HEK293 (cell line): Measurements from ENCODE around the gene NUP54.

ENCODE experiments used
- FEZF1 ChIP-seq: fragments of 450-650 bp; formaldehyde crosslinking; IDR thresholded peaks from 2 replicates; pipeline ENCODE4 v1.5.1; 2016; ENCODE audit warnings: missing biosample characterization, missing genetic modification characterization
- HOXC10 ChIP-seq: sonication (generic); formaldehyde crosslinking; IDR thresholded peaks from 2 replicates; pipeline ENCODE4 v1.8.1; 2023; ENCODE audit warnings: mild to moderate bottlenecking, missing genetic modification reagents
- KLF9 ChIP-seq: fragments of 450-650 bp; formaldehyde crosslinking; IDR thresholded peaks from 2 replicates; pipeline ENCODE4 v1.5.1; 2016; ENCODE audit warnings: missing biosample characterization, missing genetic modification characterization, low read depth
- PRDM6 ChIP-seq: fragments of 450-650 bp; formaldehyde crosslinking; IDR thresholded peaks from 2 replicates; pipeline ENCODE4 v1.5.1; 2017; ENCODE audit warnings: missing biosample characterization, missing genetic modification characterization
- WT1 ChIP-seq: fragments of 450-650 bp; formaldehyde crosslinking; IDR thresholded peaks from 2 replicates; pipeline ENCODE4 v1.5.1; 2016; ENCODE audit warnings: missing biosample characterization, missing genetic modification characterization
- ZFP3 ChIP-seq: fragments of 450-650 bp; formaldehyde crosslinking; IDR thresholded peaks from 2 replicates; pipeline ENCODE4 v1.5.1; 2016; ENCODE audit warnings: low read depth, missing biosample characterization, missing genetic modification characterization
- ZNF10 ChIP-seq: fragments of 450-650 bp; formaldehyde crosslinking; IDR thresholded peaks from 2 replicates; pipeline ENCODE4 v1.5.1; 2017; ENCODE audit warnings: missing biosample characterization, missing genetic modification characterization
- ZNF133 ChIP-seq: fragments of 450-650 bp; formaldehyde crosslinking; IDR thresholded peaks from 2 replicates; pipeline ENCODE4 v1.5.1; 2016; ENCODE audit warnings: missing biosample characterization, missing genetic modification characterization
- ZNF146 ChIP-seq: fragments of 450-650 bp; formaldehyde crosslinking; IDR thresholded peaks from 2 replicates; pipeline ENCODE4 v1.5.1; 2016; ENCODE audit warnings: missing biosample characterization, missing genetic modification characterization
- ZNF223 ChIP-seq: fragments of 450-650 bp; formaldehyde crosslinking; IDR thresholded peaks from 2 replicates; pipeline ENCODE4 v1.5.1; 2016; ENCODE audit warnings: missing biosample characterization, missing genetic modification characterization
- ZNF239 ChIP-seq: fragments of 450-650 bp; formaldehyde crosslinking; IDR thresholded peaks from 2 replicates; pipeline ENCODE4 v1.5.1; 2016; ENCODE audit warnings: missing biosample characterization, missing genetic modification characterization
- ZNF366 ChIP-seq: fragments of 450-650 bp; formaldehyde crosslinking; conservative IDR thresholded peaks from 2 replicates; pipeline ENCODE4 v1.5.1; 2016; ENCODE audit warnings: missing biosample characterization, missing genetic modification characterization
- ZNF48 ChIP-seq: fragments of 450-650 bp; formaldehyde crosslinking; IDR thresholded peaks from 2 replicates; pipeline ENCODE4 v1.5.1; 2016; ENCODE audit warnings: missing biosample characterization, missing genetic modification characterization
- ZNF571 ChIP-seq: fragments of 450-650 bp; formaldehyde crosslinking; IDR thresholded peaks from 2 replicates; pipeline ENCODE4 v1.5.0; 2017; ENCODE audit warnings: missing biosample characterization, missing genetic modification characterization
- ZNF621 ChIP-seq: fragments of 450-650 bp; formaldehyde crosslinking; IDR thresholded peaks from 2 replicates; pipeline ENCODE4 v1.5.1; 2017; ENCODE audit warnings: missing biosample characterization, missing genetic modification characterization
- ZNF654 ChIP-seq: fragments of 450-650 bp; formaldehyde crosslinking; IDR thresholded peaks from 2 replicates; pipeline ENCODE4 v1.5.1; 2016; ENCODE audit warnings: low read depth, missing biosample characterization, missing genetic modification characterization
- ZNF843 ChIP-seq: fragments of 450-650 bp; formaldehyde crosslinking; IDR thresholded peaks from 2 replicates; pipeline ENCODE4 v1.5.1; 2016; ENCODE audit warnings: missing biosample characterization, missing genetic modification characterization
- ZSCAN23 ChIP-seq: fragments of 450-650 bp; formaldehyde crosslinking; IDR thresholded peaks from 2 replicates; pipeline ENCODE4 v1.5.1; 2016; ENCODE audit warnings: missing biosample characterization, missing genetic modification characterization
- TF ChIP-seq, protein P1 (sequence below): fragments of 450-650 bp; formaldehyde crosslinking; IDR thresholded peaks from 2 replicates; pipeline ENCODE4 v1.5.1; 2016; ENCODE audit warnings: missing biosample characterization, missing genetic modification characterization
- TF ChIP-seq, protein P2 (sequence below): fragments of 450-650 bp; formaldehyde crosslinking; optimal IDR thresholded peaks from 2 replicates; pipeline ENCODE3; 2016; ENCODE audit warnings: missing biosample characterization, mild to moderate bottlenecking, missing genetic modification characterization
- TF ChIP-seq, protein P3 (sequence below): fragments of 450-650 bp; formaldehyde crosslinking; IDR thresholded peaks from 2 replicates; pipeline ENCODE4 v1.5.1; 2016; ENCODE audit warnings: missing biosample characterization, missing genetic modification characterization
- TF ChIP-seq, protein P4 (sequence below): fragments of 450-650 bp; formaldehyde crosslinking; IDR thresholded peaks from 2 replicates; pipeline ENCODE4 v1.5.1; 2016; ENCODE audit warnings: missing biosample characterization, missing genetic modification characterization, borderline replicate concordance
- TF ChIP-seq, protein P5 (sequence below): fragments of 450-650 bp; formaldehyde crosslinking; IDR thresholded peaks from 2 replicates; pipeline ENCODE4 v1.5.1; 2016; ENCODE audit warnings: missing biosample characterization, missing genetic modification characterization
- TF ChIP-seq, protein P6 (sequence below): fragments of 450-650 bp; formaldehyde crosslinking; IDR thresholded peaks from 2 replicates; pipeline ENCODE4 v1.5.1; 2016; ENCODE audit warnings: missing biosample characterization, missing genetic modification characterization

The NUP54 gene

DNA sequence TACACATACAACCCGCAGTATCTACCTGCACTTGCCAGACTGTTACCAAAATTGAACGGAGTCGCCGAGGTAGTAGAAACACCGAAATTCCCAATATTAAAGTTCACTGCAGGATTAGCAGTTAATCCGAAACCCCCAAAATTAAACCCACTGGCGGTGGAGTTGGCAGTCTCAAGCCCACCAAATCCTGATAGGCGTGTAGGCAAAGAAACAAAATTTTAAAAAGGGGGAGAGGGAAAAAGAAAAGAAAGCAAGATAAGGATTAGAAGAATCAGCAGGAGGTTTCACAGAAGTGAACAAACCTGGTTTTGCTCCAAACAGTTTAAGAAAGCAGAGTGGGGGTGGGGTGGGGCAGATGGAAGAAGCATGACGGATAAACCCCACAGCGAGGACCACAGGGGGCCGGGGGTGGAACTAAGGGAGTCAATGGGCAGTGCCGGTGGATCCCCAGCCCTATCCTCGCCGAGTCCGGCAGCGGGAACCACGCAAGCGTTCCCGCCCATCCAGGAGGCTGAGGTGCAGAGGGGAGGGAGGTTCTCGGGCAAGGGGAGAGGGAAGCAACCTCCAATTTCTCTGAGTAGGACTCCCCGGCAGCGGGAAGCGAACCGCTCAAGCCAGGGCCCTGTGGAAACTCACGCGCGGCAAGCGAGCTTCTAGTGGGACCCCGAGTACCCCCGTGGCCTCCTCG is 599 bp downstream of the NUP54 start (continued):
- no peak for TF ChIP-seq ZNF48 (tag by site-specific recombination)
- TF ChIP-seq ZNF133, result no peak
- peak; percentile 38; the same call in 1 of the 2 replicates for TF ChIP-seq ZNF366 (tag by site-specific recombination)
- TF ChIP-seq ZNF239 (tag by site-specific recombination), result no peak
- no peak for TF ChIP-seq ZFP3 (tag by site-specific recombination)
- TF ChIP-seq ZNF571 (tag by site-specific recombination), result no peak
- TF ChIP-seq ZSCAN23, result no peak
- TF ChIP-seq KLF9 (tag by site-specific recombination), result no peak
- TF ChIP-seq, protein P1, sequence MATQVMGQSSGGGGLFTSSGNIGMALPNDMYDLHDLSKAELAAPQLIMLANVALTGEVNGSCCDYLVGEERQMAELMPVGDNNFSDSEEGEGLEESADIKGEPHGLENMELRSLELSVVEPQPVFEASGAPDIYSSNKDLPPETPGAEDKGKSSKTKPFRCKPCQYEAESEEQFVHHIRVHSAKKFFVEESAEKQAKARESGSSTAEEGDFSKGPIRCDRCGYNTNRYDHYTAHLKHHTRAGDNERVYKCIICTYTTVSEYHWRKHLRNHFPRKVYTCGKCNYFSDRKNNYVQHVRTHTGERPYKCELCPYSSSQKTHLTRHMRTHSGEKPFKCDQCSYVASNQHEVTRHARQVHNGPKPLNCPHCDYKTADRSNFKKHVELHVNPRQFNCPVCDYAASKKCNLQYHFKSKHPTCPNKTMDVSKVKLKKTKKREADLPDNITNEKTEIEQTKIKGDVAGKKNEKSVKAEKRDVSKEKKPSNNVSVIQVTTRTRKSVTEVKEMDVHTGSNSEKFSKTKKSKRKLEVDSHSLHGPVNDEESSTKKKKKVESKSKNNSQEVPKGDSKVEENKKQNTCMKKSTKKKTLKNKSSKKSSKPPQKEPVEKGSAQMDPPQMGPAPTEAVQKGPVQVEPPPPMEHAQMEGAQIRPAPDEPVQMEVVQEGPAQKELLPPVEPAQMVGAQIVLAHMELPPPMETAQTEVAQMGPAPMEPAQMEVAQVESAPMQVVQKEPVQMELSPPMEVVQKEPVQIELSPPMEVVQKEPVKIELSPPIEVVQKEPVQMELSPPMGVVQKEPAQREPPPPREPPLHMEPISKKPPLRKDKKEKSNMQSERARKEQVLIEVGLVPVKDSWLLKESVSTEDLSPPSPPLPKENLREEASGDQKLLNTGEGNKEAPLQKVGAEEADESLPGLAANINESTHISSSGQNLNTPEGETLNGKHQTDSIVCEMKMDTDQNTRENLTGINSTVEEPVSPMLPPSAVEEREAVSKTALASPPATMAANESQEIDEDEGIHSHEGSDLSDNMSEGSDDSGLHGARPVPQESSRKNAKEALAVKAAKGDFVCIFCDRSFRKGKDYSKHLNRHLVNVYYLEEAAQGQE (tag by site-specific recombination), result no peak
- no peak for TF ChIP-seq ZNF654 (tag by site-specific recombination)
- peak; percentile 84 for TF ChIP-seq FEZF1 (tag by site-specific recombination)
- TF ChIP-seq, protein P2, sequence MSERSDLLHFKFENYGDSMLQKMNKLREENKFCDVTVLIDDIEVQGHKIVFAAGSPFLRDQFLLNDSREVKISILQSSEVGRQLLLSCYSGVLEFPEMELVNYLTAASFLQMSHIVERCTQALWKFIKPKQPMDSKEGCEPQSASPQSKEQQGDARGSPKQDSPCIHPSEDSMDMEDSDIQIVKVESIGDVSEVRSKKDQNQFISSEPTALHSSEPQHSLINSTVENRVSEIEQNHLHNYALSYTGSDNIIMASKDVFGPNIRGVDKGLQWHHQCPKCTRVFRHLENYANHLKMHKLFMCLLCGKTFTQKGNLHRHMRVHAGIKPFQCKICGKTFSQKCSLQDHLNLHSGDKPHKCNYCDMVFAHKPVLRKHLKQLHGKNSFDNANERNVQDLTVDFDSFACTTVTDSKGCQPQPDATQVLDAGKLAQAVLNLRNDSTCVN (tag by site-specific recombination), result no peak
- TF ChIP-seq, protein P3, sequence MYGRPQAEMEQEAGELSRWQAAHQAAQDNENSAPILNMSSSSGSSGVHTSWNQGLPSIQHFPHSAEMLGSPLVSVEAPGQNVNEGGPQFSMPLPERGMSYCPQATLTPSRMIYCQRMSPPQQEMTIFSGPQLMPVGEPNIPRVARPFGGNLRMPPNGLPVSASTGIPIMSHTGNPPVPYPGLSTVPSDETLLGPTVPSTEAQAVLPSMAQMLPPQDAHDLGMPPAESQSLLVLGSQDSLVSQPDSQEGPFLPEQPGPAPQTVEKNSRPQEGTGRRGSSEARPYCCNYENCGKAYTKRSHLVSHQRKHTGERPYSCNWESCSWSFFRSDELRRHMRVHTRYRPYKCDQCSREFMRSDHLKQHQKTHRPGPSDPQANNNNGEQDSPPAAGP (tag by site-specific recombination), result no peak
- TF ChIP-seq WT1 (tag by site-specific recombination), result peak; percentile 80; the same call in 1 of the 2 replicates
- TF ChIP-seq ZNF223 (tag by site-specific recombination), result no peak
- no peak for TF ChIP-seq ZNF843
- no peak for TF ChIP-seq ZNF621 (tag by site-specific recombination)
- TF ChIP-seq ZNF146 (tag by site-specific recombination), result no peak
- TF ChIP-seq PRDM6 (tag by site-specific recombination), result peak; percentile 80
- TF ChIP-seq, protein P4, sequence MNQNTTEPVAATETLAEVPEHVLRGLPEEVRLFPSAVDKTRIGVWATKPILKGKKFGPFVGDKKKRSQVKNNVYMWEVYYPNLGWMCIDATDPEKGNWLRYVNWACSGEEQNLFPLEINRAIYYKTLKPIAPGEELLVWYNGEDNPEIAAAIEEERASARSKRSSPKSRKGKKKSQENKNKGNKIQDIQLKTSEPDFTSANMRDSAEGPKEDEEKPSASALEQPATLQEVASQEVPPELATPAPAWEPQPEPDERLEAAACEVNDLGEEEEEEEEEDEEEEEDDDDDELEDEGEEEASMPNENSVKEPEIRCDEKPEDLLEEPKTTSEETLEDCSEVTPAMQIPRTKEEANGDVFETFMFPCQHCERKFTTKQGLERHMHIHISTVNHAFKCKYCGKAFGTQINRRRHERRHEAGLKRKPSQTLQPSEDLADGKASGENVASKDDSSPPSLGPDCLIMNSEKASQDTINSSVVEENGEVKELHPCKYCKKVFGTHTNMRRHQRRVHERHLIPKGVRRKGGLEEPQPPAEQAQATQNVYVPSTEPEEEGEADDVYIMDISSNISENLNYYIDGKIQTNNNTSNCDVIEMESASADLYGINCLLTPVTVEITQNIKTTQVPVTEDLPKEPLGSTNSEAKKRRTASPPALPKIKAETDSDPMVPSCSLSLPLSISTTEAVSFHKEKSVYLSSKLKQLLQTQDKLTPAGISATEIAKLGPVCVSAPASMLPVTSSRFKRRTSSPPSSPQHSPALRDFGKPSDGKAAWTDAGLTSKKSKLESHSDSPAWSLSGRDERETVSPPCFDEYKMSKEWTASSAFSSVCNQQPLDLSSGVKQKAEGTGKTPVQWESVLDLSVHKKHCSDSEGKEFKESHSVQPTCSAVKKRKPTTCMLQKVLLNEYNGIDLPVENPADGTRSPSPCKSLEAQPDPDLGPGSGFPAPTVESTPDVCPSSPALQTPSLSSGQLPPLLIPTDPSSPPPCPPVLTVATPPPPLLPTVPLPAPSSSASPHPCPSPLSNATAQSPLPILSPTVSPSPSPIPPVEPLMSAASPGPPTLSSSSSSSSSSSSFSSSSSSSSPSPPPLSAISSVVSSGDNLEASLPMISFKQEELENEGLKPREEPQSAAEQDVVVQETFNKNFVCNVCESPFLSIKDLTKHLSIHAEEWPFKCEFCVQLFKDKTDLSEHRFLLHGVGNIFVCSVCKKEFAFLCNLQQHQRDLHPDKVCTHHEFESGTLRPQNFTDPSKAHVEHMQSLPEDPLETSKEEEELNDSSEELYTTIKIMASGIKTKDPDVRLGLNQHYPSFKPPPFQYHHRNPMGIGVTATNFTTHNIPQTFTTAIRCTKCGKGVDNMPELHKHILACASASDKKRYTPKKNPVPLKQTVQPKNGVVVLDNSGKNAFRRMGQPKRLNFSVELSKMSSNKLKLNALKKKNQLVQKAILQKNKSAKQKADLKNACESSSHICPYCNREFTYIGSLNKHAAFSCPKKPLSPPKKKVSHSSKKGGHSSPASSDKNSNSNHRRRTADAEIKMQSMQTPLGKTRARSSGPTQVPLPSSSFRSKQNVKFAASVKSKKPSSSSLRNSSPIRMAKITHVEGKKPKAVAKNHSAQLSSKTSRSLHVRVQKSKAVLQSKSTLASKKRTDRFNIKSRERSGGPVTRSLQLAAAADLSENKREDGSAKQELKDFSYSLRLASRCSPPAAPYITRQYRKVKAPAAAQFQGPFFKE, result no peak
- TF ChIP-seq, protein P5, sequence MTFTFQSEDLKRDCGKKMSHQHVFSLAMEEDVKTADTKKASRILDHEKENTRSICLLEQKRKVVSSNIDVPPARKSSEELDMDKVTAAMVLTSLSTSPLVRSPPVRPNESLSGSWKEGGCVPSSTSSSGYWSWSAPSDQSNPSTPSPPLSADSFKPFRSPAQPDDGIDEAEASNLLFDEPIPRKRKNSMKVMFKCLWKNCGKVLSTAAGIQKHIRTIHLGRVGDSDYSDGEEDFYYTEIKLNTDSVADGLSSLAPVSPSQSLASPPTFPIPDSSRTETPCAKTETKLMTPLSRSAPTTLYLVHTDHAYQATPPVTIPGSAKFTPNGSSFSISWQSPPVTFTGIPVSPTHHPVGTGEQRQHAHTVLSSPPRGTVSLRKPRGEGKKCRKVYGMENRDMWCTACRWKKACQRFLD (tag by site-specific recombination), result no peak
- TF ChIP-seq ZNF10, result no peak
- TF ChIP-seq, protein P6, sequence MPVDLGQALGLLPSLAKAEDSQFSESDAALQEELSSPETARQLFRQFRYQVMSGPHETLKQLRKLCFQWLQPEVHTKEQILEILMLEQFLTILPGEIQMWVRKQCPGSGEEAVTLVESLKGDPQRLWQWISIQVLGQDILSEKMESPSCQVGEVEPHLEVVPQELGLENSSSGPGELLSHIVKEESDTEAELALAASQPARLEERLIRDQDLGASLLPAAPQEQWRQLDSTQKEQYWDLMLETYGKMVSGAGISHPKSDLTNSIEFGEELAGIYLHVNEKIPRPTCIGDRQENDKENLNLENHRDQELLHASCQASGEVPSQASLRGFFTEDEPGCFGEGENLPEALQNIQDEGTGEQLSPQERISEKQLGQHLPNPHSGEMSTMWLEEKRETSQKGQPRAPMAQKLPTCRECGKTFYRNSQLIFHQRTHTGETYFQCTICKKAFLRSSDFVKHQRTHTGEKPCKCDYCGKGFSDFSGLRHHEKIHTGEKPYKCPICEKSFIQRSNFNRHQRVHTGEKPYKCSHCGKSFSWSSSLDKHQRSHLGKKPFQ, result no peak
- TF ChIP-seq HOXC10 (CRISPR knock-in tag), result no peak
